ENCODE results near the gene MGP.

GRCh38 chr12:14920475-14921126, 34.9 kb upstream of the MGP start:
- TF ChIP-seq POLR2A (IDR thresholded peaks at IDR 0.05) (no peak), EP300 (IDR thresholded peaks at IDR 0.05) (no peak)
